CD4-positive, CD25-positive, alpha-beta regulatory T cell (primary cell): ENCODE data around the gene HSD3B7. TPM values are rescaled to one million over a fixed set of nuclear protein-coding genes. Genes with fewer than 3 reads are reported as not detected.

ENCODE experiments used
- ATAC-seq, 2 donors: fragments of 150-1000 bp; cut with Tn5 transposase; one replicate each; pipeline ENCODE4 v1.10.0; 2021; ENCODE audit warnings: low read depth in 2 of 2, moderate number of reproducible peaks in 2 of 2, moderate library complexity in 1 of 2
- DNase-seq, 3 donors: peaks; one replicate each; pipeline versions ENCODE4 v3.0.0 to v3.0.0-alpha.2; 2012 to 2022; ENCODE audit warnings: mixed read lengths in 1 of 3
- H3K27ac ChIP-seq: one replicate; pipeline ENCODE4 v1.7.0; 2013; ENCODE audit warnings: mild to moderate bottlenecking, low read length; ENCODE audit not compliant: insufficient read depth, poor library complexity, severe bottlenecking
- H3K27me3 ChIP-seq: one replicate; pipeline ENCODE4 v1.7.0; 2013; ENCODE audit warnings: low read length; ENCODE audit not compliant: control insufficient read depth, insufficient read depth
- H3K36me3 ChIP-seq: one replicate; pipeline ENCODE4 v1.7.0; 2013; ENCODE audit warnings: mild to moderate bottlenecking, low read length, moderate library complexity; ENCODE audit not compliant: control insufficient read depth, insufficient read depth
- H3K4me1 ChIP-seq: 2 replicates; pipeline ENCODE4 v1.7.0; 2013; ENCODE audit warnings: mild to moderate bottlenecking, low read length; ENCODE audit not compliant: insufficient read depth, control insufficient read depth, poor library complexity, severe bottlenecking
- H3K4me3 ChIP-seq: one replicate; pipeline ENCODE4 v1.7.0; 2013; ENCODE audit warnings: low read depth, mild to moderate bottlenecking, low read length, moderate library complexity
- H3K9me3 ChIP-seq, 2 experiments: 1 replicate in 1 of 2; 2 replicates in 1 of 2; pipeline ENCODE4 v1.7.0; 2013; ENCODE audit warnings: low read length in 2 of 2, mild to moderate bottlenecking in 1 of 2, moderate library complexity in 1 of 2; ENCODE audit not compliant: control insufficient read depth in 2 of 2
- H3K27ac Mint-ChIP-seq, 3 donors: one replicate each; pipeline ENCODE4 v1.8.0; 2020 to 2022; ENCODE audit warnings: mild to moderate bottlenecking in 3 of 3, mixed read lengths in 3 of 3, moderate library complexity in 2 of 3
- H3K27me3 Mint-ChIP-seq: one replicate; pipeline ENCODE4 v1.8.0; 2022; ENCODE audit warnings: mild to moderate bottlenecking, mixed read lengths
- H3K36me3 Mint-ChIP-seq: one replicate; pipeline ENCODE4 v1.8.0; 2020; ENCODE audit warnings: mixed read lengths
- H3K4me1 Mint-ChIP-seq, 4 donors: one replicate each; pipeline ENCODE4 v1.8.0; 2020 to 2022; ENCODE audit warnings: mixed read lengths in 4 of 4, mild to moderate bottlenecking in 1 of 4
- H3K4me3 Mint-ChIP-seq, 4 donors: one replicate each; pipeline ENCODE4 v1.8.0; 2020 to 2022; ENCODE audit warnings: mild to moderate bottlenecking in 4 of 4, mixed read lengths in 4 of 4, moderate library complexity in 3 of 4
- H3K9me3 Mint-ChIP-seq, 7 donors: one replicate each; pipeline ENCODE4 v1.8.0; 2020 to 2022; ENCODE audit warnings: mixed read lengths in 7 of 7, mild to moderate bottlenecking in 3 of 7, moderate library complexity in 2 of 7
- polyA plus RNA-seq, 4 donors: library from polyadenylated mRNA; unstranded; fragments of 300-500 nt; fragmentation: Illumina TruSeq; gene quantifications; one replicate each; pipeline ENCODE4 v1.2.3, GENCODE V29; 2021
- total RNA-seq: library from RNA; stranded (reverse); gene quantifications from one replicate; pipeline ENCODE4 v1.2.3, GENCODE V29; 2022

Gene HSD3B7
- total and polyA plus RNA-seq, 5 donors from 2014 or later: 0.07 to 0.31 TPM; not detected in 3

GRCh38 chr16:30980023-30980371 lies 5.0 kb upstream of the HSD3B7 start:
- H3K27ac Mint-ChIP-seq: no peak overlapping the region
- H3K36me3 Mint-ChIP-seq: peaks cover 21% of the 10 kb centered on the region
- peaks cover 4% of the 10 kb centered on the region for H3K4me1 ChIP-seq

DNA sequence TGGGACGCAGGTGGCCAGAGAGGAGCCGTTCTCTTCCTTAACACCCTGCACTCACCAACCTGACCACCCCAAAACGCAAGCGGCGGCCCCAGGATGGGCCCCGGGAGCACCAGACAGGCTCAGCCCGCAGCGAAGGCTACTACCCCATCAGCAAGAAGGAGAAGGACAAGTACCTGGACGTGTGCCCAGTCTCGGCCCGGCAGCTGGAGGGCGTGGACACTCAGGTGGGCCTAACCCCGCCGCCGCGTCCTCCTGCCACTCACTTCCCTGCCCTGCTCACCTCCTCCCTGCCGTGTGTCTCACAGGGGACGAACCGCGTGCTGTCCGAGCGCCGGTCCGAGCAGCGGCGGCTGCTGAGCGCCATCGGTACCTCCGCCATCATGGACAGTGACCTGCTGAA lies 4.6 kb upstream of the HSD3B7 start:
- Mint-ChIP-seq H3K27me3 (no peaks in the 10 kb centered on the region), H3K36me3 (peaks cover 21% of the 10 kb centered on the region), H3K27ac (no peak overlapping the region), H3K9me3 (peaks cover 0 to 1% (median 0%) of the 10 kb centered on the region in 7 donors), H3K4me3 (no peak overlapping the region), H3K4me1 (peaks cover 0 to 14% (median 3%) of the 10 kb centered on the region in 4 donors)
- Histone ChIP-seq H3K9me3 (no peaks in the 10 kb centered on the region), H3K27ac (no peak overlapping the region), H3K4me3 (no peak overlapping the region), H3K27me3 (no peaks in the 10 kb centered on the region), H3K4me1 (peaks cover 7% of the 10 kb centered on the region), H3K36me3 (peaks cover 53% of the 10 kb centered on the region)
- ATAC-seq: no peak
- DNase-seq: no peak

More at GRCh38 chr16:30980023-30980371, 5.0 kb upstream of the HSD3B7 start:
- Histone ChIP-seq H3K4me3 (no peak overlapping the region), H3K9me3 (no peaks in the 10 kb centered on the region), H3K36me3 (peaks cover 54% of the 10 kb centered on the region), H3K27ac (no peak overlapping the region), H3K27me3 (no peaks in the 10 kb centered on the region)
- ATAC-seq: no peak
- H3K4me1 Mint-ChIP-seq: peaks cover 0 to 14% (median 3%) of the 10 kb centered on the region in 4 donors
- no peaks in the 10 kb centered on the region for H3K27me3 Mint-ChIP-seq
- no peak for DNase-seq
- H3K9me3 Mint-ChIP-seq: peaks cover 0 to 1% (median 0%) of the 10 kb centered on the region in 7 donors
- no peak overlapping the region for H3K4me3 Mint-ChIP-seq

GRCh38 chr16:30980959-30981358 lies 4.0 kb upstream of the HSD3B7 start:
- peaks cover 7% of the 10 kb centered on the region for H3K4me1 ChIP-seq
- Mint-ChIP-seq H3K27me3 (no peaks in the 10 kb centered on the region), H3K36me3 (peaks cover 15% of the 10 kb centered on the region), H3K4me1 (peaks cover 0 to 12% (median 1%) of the 10 kb centered on the region in 4 donors), H3K4me3 (no peak overlapping the region), H3K27ac (peak overlapping the region in 1 of 3 donors; percentile 33), H3K9me3 (peaks cover 0 to 1% (median 0%) of the 10 kb centered on the region in 7 donors)
- H3K27ac ChIP-seq: no peak overlapping the region
- DNase-seq (no peak), ATAC-seq (no peak)
- no peaks in the 10 kb centered on the region for H3K27me3 ChIP-seq
- no peak overlapping the region for H3K4me3 ChIP-seq
- H3K9me3 ChIP-seq: no peaks in the 10 kb centered on the region
- peaks cover 48% of the 10 kb centered on the region for H3K36me3 ChIP-seq

- Mint-ChIP-seq H3K27ac (peak overlapping the region in 1 of 3 donors; percentile 47), H3K9me3 (peaks cover 0 to 1% (median 0%) of the 10 kb centered on the region in 7 donors), H3K4me1 (peaks cover 0 to 11% (median 1%) of the 10 kb centered on the region in 4 donors), H3K4me3 (peak overlapping the region in 1 of 4 donors; percentile 63), H3K27me3 (no peaks in the 10 kb centered on the region), H3K36me3 (peaks cover 14% of the 10 kb centered on the region)
- no peak overlapping the region for H3K27ac ChIP-seq
- peaks cover 34% of the 10 kb centered on the region for H3K36me3 ChIP-seq
- no peak overlapping the region for H3K4me3 ChIP-seq
- H3K9me3 ChIP-seq: no peaks in the 10 kb centered on the region
- H3K27me3 ChIP-seq: no peaks in the 10 kb centered on the region
- DNase-seq (no peak), ATAC-seq (no peak)
- H3K4me1 ChIP-seq: peaks cover 7% of the 10 kb centered on the region
Measured at GRCh38 chr16:30982548-30983288, 2.3 kb upstream of the HSD3B7 start.

- H3K4me1 ChIP-seq: peaks cover 7% of the 10 kb centered on the region
- no peaks in the 10 kb centered on the region for H3K9me3 ChIP-seq
- Mint-ChIP-seq H3K36me3 (peaks cover 14% of the 10 kb centered on the region), H3K9me3 (peaks cover 0 to 1% (median 0%) of the 10 kb centered on the region in 7 donors), H3K27me3 (no peaks in the 10 kb centered on the region), H3K4me3 (no peak overlapping the region), H3K27ac (peak overlapping the region in 1 of 3 donors; percentile 23), H3K4me1 (peaks cover 0 to 11% (median 1%) of the 10 kb centered on the region in 4 donors)
- H3K27me3 ChIP-seq: no peaks in the 10 kb centered on the region
- ATAC-seq (no peak), DNase-seq (no peak)
- H3K27ac ChIP-seq: no peak overlapping the region
- H3K36me3 ChIP-seq: peaks cover 34% of the 10 kb centered on the region
- no peak overlapping the region for H3K4me3 ChIP-seq
Measured at GRCh38 chr16:30983289-30983889, 1.6 kb upstream of the HSD3B7 start.

DNA sequence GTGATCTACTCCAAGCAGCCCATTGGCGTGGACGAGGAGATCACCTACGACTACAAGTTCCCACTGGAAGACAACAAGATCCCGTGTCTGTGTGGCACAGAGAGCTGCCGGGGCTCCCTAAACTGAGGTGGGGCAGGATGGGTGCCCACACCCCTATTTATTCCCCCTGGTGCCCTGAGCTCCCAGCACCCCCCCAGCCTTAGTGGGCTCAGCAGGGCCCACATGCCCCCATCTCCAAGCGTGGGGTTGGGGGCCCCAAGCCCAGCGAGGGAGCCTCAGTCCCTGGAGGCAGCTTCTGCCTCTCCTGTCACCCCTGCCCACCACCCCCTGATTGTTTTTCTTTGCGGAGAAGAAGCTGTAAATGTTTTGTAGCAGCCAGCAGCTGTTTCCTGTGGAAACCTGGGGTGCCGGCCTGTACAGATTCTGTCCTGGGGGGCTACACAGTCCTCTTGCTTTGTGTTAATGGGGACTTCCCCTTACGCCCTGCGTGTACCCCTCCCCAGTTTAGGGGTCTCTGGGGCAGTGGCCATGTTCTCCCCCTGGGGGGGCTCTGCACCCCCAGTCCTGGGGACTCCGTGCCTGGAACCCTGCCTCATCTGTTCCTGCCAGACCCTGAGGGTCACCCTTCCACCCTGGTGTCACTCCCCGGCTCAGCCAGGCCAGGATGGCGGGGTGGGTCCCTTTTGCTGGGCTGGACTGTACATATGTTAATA lies 953 bp upstream of the HSD3B7 start:
- H3K27ac Mint-ChIP-seq: no peak overlapping the region
- H3K36me3 Mint-ChIP-seq: peaks cover 10% of the 10 kb centered on the region
- peaks cover 0 to 9% (median 0%) of the 10 kb centered on the region in 4 donors for H3K4me1 Mint-ChIP-seq
- H3K36me3 ChIP-seq: peaks cover 34% of the 10 kb centered on the region
- no peak for ATAC-seq
- no peak overlapping the region for H3K4me3 Mint-ChIP-seq
- H3K27me3 ChIP-seq: no peaks in the 10 kb centered on the region
- DNase-seq: no peak
- H3K9me3 Mint-ChIP-seq: peaks cover 0 to 1% (median 0%) of the 10 kb centered on the region in 7 donors
- no peak overlapping the region for H3K27ac ChIP-seq
- no peaks in the 10 kb centered on the region for H3K9me3 ChIP-seq
- no peaks in the 10 kb centered on the region for H3K27me3 Mint-ChIP-seq
- H3K4me3 ChIP-seq: no peak overlapping the region
- H3K4me1 ChIP-seq: peaks cover 7% of the 10 kb centered on the region

DNA sequence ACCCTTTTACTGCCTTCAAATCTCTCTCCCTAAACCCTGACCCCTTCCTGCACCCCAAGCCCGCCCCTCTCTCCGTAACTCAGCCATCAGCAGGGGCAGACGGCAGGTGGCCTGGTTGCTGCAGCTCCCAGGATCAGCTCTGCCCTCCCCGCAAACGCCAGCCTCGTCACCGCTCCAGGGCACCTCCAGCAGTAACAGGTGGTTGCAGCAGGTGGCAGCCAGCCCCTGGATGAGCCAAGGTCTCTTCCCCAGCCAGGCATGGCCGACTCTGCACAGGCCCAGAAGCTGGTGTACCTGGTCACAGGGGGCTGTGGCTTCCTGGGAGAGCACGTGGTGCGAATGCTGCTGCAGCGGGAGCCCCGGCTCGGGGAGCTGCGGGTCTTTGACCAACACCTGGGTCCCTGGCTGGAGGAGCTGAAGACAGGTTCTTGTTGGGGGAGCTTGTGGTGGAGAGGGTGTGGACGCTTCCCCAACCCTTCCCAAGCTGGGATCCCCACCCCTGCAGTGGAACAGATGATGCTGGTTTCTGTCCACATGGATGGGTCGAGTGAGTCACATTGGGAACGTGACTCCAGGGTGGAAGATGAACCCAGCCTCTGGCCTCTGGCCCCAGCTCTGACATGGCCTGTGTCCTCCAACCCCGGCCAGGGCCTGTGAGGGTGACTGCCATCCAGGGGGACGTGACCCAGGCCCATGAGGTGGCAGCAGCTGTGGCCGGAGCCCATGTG lies 558 bp downstream of the HSD3B7 start:
- Mint-ChIP-seq H3K4me1 (peaks cover 0 to 9% (median 0%) of the 10 kb centered on the region in 4 donors), H3K27ac (peak overlapping the region in 1 of 3 donors; percentile 80), H3K9me3 (peaks cover 0 to 1% (median 0%) of the 10 kb centered on the region in 7 donors), H3K36me3 (peaks cover 10% of the 10 kb centered on the region), H3K27me3 (no peaks in the 10 kb centered on the region), H3K4me3 (no peak overlapping the region)
- H3K27me3 ChIP-seq: no peaks in the 10 kb centered on the region
- H3K27ac ChIP-seq: no peak overlapping the region
- peaks cover 23% of the 10 kb centered on the region for H3K36me3 ChIP-seq
- H3K9me3 ChIP-seq: no peaks in the 10 kb centered on the region
- peaks cover 7% of the 10 kb centered on the region for H3K4me1 ChIP-seq
- H3K4me3 ChIP-seq: no peak overlapping the region
- DNase-seq: no peak
- ATAC-seq: no peak
